Astrocyte (in vitro differentiated cells and primary cell): ENCODE results near the gene TNFRSF8. TPM values are rescaled to one million over a fixed set of nuclear protein-coding genes. Genes with fewer than 3 reads are reported as not detected.
A peak's percentile ranks its signal among the peaks of the same experiment; 100 is the strongest.

Experiments used
- DNase-seq: peaks from one replicate; pipeline ENCODE4 v3.0.0-alpha.2; 2010; ENCODE audit warnings: low read depth
- FAIRE-seq: peaks from 2 replicates; lab custom pipeline; 2011; peaks lifted over from hg19 to GRCh38; lab: Jason Lieb, UNC
- H2AFZ ChIP-seq: 2 replicates; pipeline ENCODE4 v1.6.0; 2012; ENCODE audit warnings: low read depth, low read length, inconsistent platforms
- H3K27ac ChIP-seq: 2 replicates; pipeline ENCODE4 v1.5.1; 2011; ENCODE audit warnings: low read depth, low read length, inconsistent platforms
- H3K27me3 ChIP-seq: 2 replicates; pipeline ENCODE4 v1.6.0; 2011; ENCODE audit warnings: low read length, inconsistent platforms; ENCODE audit not compliant: insufficient read depth
- H3K36me3 ChIP-seq: 2 replicates; pipeline ENCODE4 v1.5.1; 2011; ENCODE audit warnings: low read length, inconsistent platforms; ENCODE audit not compliant: insufficient read depth
- H3K4me1 ChIP-seq: 2 replicates; pipeline ENCODE4 v1.5.1; 2011; ENCODE audit warnings: low read length, inconsistent platforms; ENCODE audit not compliant: insufficient read depth
- H3K4me2 ChIP-seq: 2 replicates; pipeline ENCODE4 v1.6.0; 2012; ENCODE audit warnings: low read length, inconsistent platforms
- H3K4me3 ChIP-seq: 2 replicates; pipeline ENCODE4 v1.5.1; 2011; ENCODE audit warnings: low read depth, mild to moderate bottlenecking, low read length, inconsistent platforms; ENCODE audit not compliant: insufficient read depth
- H3K79me2 ChIP-seq: 2 replicates; pipeline ENCODE4 v1.6.0; 2012; ENCODE audit warnings: mild to moderate bottlenecking, low read length, inconsistent platforms; ENCODE audit not compliant: insufficient read depth
- H3K9ac ChIP-seq: 2 replicates; pipeline ENCODE4 v1.6.0; 2012; ENCODE audit warnings: mild to moderate bottlenecking, low read length, inconsistent platforms
- H3K9me3 ChIP-seq: 2 replicates; pipeline ENCODE4 v1.5.1; 2012; ENCODE audit warnings: low read depth, mild to moderate bottlenecking, low read length, inconsistent platforms; ENCODE audit not compliant: insufficient read depth
- H4K20me1 ChIP-seq: 2 replicates; pipeline ENCODE4 v1.6.0; 2012; ENCODE audit warnings: low read length, inconsistent platforms; ENCODE audit not compliant: insufficient read depth
- H3K27ac Mint-ChIP-seq: one replicate; pipeline ENCODE4 v1.8.0; 2021; ENCODE audit warnings: mild to moderate bottlenecking, mixed read lengths; ENCODE audit not compliant: unreplicated experiment
- H3K27me3 Mint-ChIP-seq: one replicate; pipeline ENCODE4 v1.8.0; 2021; ENCODE audit warnings: low read depth, mixed read lengths; ENCODE audit not compliant: unreplicated experiment
- H3K36me3 Mint-ChIP-seq: one replicate; pipeline ENCODE4 v1.8.0; 2021; ENCODE audit warnings: low read depth, mixed read lengths; ENCODE audit not compliant: unreplicated experiment
- H3K4me1 Mint-ChIP-seq: one replicate; pipeline ENCODE4 v1.8.0; 2021; ENCODE audit warnings: low read depth, mixed read lengths; ENCODE audit not compliant: unreplicated experiment
- H3K4me3 Mint-ChIP-seq: one replicate; pipeline ENCODE4 v1.8.0; 2021; ENCODE audit warnings: mild to moderate bottlenecking, moderate library complexity, mixed read lengths; ENCODE audit not compliant: unreplicated experiment
- H3K9me3 Mint-ChIP-seq: one replicate; pipeline ENCODE4 v1.8.0; 2021; ENCODE audit warnings: mild to moderate bottlenecking, mixed read lengths; ENCODE audit not compliant: unreplicated experiment
- EZH2 ChIP-seq: IDR thresholded peaks from 2 replicates; pipeline ENCODE4 v1.6.1; 2012; ENCODE audit warnings: mild to moderate bottlenecking, low read length, inconsistent platforms; ENCODE audit not compliant: insufficient read depth
- total RNA-seq: library from RNA; stranded (reverse); gene quantifications from 2 replicates; pipeline ENCODE4 v1.2.1, GENCODE V29; 2021
- TF ChIP-seq, protein P1 (sequence below): IDR thresholded peaks from 2 replicates; pipeline ENCODE4 v1.5.1; 2011; ENCODE audit warnings: low read depth, mild to moderate bottlenecking, inconsistent platforms, low read length, moderate library complexity; ENCODE audit not compliant: insufficient read depth

The TNFRSF8 gene
- total RNA-seq, 1 donor from 2014 or later = 0.16 TPM

DNA sequence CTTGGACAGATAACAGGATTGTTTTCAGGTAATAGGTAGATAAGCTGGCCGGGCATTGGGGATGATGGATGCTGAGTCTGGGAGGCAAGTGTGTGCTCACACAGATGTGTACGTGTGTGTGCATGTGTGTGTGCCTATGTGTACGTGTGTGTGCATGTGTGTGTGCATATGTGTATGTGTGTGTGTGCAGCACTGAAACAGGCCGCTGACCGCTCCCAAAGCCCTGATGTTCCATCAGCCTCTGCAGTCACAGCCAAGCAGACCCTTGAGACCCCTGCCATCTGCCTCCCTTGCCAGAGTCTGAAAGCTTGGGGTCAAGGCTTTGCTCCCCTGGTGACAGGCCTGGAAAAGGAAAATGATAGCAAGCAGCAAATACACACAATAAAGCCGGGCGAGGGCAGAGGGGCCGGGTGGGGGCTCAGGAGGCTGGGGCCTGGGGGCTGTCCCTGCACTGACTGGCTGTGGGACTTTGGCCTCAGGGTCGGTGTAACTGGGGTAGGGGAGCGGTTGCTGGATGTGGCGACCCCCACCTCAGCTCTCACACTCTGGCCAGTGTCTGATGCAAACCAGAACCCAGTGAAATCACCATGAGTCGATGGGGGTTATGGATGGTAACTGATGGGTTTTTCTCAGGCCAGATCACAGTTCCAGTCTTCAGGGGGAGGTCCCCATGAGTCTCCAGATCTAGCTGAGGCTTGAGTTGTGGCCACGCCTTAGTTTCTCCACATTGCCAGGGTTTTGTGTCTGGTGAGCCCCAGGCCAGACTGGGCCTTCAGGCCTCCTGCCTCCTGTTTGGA, 9.2 kb upstream of the TNFRSF8 start:
- no peak overlapping the region for H2AFZ ChIP-seq
- no peaks in the 10 kb centered on the region for H3K36me3 ChIP-seq
- no peaks in the 10 kb centered on the region for H3K79me2 ChIP-seq
- peak overlapping the region; percentile 83 for H3K27ac Mint-ChIP-seq
- no peak overlapping the region for H3K9ac ChIP-seq
- FAIRE-seq (no peak), DNase-seq (no peak)
- peaks cover 12% of the 10 kb centered on the region for H3K4me1 ChIP-seq
- no peaks in the 10 kb centered on the region for H3K9me3 ChIP-seq
- H3K4me3 Mint-ChIP-seq = no peak overlapping the region
- no peaks in the 10 kb centered on the region for H3K36me3 Mint-ChIP-seq
- TF ChIP-seq EZH2 = no peak
- TF ChIP-seq, protein P1, sequence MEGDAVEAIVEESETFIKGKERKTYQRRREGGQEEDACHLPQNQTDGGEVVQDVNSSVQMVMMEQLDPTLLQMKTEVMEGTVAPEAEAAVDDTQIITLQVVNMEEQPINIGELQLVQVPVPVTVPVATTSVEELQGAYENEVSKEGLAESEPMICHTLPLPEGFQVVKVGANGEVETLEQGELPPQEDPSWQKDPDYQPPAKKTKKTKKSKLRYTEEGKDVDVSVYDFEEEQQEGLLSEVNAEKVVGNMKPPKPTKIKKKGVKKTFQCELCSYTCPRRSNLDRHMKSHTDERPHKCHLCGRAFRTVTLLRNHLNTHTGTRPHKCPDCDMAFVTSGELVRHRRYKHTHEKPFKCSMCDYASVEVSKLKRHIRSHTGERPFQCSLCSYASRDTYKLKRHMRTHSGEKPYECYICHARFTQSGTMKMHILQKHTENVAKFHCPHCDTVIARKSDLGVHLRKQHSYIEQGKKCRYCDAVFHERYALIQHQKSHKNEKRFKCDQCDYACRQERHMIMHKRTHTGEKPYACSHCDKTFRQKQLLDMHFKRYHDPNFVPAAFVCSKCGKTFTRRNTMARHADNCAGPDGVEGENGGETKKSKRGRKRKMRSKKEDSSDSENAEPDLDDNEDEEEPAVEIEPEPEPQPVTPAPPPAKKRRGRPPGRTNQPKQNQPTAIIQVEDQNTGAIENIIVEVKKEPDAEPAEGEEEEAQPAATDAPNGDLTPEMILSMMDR = no peak
- no peaks in the 10 kb centered on the region for H4K20me1 ChIP-seq
- H3K4me3 ChIP-seq = no peak overlapping the region
- H3K27me3 ChIP-seq = no peaks in the 10 kb centered on the region
- no peak overlapping the region for H3K27ac ChIP-seq
- H3K4me1 Mint-ChIP-seq = peaks cover 18% of the 10 kb centered on the region
- H3K4me2 ChIP-seq = no peak overlapping the region
- no peaks in the 10 kb centered on the region for H3K9me3 Mint-ChIP-seq
- peaks cover 2% of the 10 kb centered on the region for H3K27me3 Mint-ChIP-seq

DNA sequence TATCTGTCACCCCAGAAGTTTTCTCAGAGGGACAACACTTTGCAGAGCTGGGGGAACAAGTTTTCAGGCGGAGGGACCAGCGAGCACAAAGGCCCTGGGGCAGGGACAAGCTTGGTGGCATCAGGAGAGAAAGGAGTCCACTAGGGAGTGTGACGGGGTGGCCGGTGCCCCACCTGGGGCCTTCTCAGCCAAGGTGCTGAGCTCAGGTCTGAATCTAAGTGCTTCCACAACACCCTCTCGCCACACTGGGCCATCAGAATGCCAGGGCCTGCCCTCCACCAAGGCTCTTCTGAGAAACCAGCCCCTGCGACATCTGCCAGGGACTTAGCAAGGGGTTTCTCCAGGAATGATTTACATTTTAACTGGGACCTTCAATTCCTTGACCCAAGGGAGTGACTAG, 7.8 kb upstream of the TNFRSF8 start:
- Histone ChIP-seq H3K4me2 (no peak overlapping the region), H4K20me1 (no peaks in the 10 kb centered on the region), H3K27me3 (peaks cover 1% of the 10 kb centered on the region), H3K4me1 (peaks cover 12% of the 10 kb centered on the region), H3K79me2 (no peaks in the 10 kb centered on the region), H3K4me3 (no peak overlapping the region), H3K36me3 (no peaks in the 10 kb centered on the region), H3K9me3 (no peaks in the 10 kb centered on the region), H2AFZ (no peak overlapping the region), H3K9ac (no peak overlapping the region), H3K27ac (no peak overlapping the region)
- peaks cover 18% of the 10 kb centered on the region for H3K4me1 Mint-ChIP-seq
- no peak for DNase-seq
- H3K36me3 Mint-ChIP-seq = no peaks in the 10 kb centered on the region
- TF ChIP-seq, protein P1 = no peak
- TF ChIP-seq EZH2 = no peak
- peaks cover 2% of the 10 kb centered on the region for H3K9me3 Mint-ChIP-seq
- peaks cover 7% of the 10 kb centered on the region for H3K27me3 Mint-ChIP-seq
- H3K27ac Mint-ChIP-seq = no peak overlapping the region
- H3K4me3 Mint-ChIP-seq = no peak overlapping the region
- no peak for FAIRE-seq

DNA sequence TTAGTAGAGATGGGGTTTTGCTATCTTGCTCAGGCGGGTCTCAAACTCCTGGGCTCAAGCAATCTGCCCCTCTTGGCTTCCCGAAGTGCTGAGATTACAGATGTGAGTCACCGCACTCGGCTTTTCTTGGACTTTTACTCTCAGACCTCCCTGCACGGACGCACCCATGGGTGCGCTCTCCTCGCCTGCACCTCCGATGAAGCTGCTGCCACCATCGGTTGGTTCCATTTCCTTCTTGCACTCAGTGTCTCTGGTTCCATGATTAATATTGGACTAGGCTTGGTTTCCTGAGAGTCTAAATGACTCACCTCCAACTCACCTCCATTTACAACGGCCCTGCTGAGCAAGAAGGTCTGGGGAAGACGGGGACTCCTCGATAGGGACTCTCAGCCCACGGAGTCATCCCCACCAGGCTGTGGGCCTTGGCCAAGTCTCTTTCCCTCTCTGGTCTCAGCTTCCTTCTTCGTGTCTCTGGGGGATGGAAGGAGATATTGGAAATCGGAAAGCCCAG, 6.7 kb upstream of the TNFRSF8 start:
- TF ChIP-seq EZH2 = no peak
- TF ChIP-seq, protein P1 = no peak
- Histone ChIP-seq H3K36me3 (no peaks in the 10 kb centered on the region), H3K9me3 (no peaks in the 10 kb centered on the region), H3K79me2 (no peaks in the 10 kb centered on the region), H3K4me2 (no peak overlapping the region), H3K27ac (no peak overlapping the region), H4K20me1 (no peaks in the 10 kb centered on the region), H3K9ac (no peak overlapping the region), H3K27me3 (peaks cover 7% of the 10 kb centered on the region), H3K4me3 (no peak overlapping the region), H2AFZ (no peak overlapping the region), H3K4me1 (peaks cover 12% of the 10 kb centered on the region)
- DNase-seq = no peak
- Mint-ChIP-seq H3K27ac (no peak overlapping the region), H3K4me1 (peaks cover 18% of the 10 kb centered on the region), H3K9me3 (peaks cover 2% of the 10 kb centered on the region), H3K27me3 (peaks cover 7% of the 10 kb centered on the region), H3K36me3 (no peaks in the 10 kb centered on the region), H3K4me3 (no peak overlapping the region)
- no peak for FAIRE-seq
